GM04503 (cell line): ENCODE data around the gene TGM2.

Experiments
- DNase-seq: peaks from one replicate; pipeline ENCODE4 v3.0.0-alpha.2; 2012; ENCODE audit warnings: low read depth

Gene TGM2

GRCh38 chr20:38144974-38145728 lies 19.9 kb downstream of the TGM2 start:
- no peak for DNase-seq

- DNase-seq: no peak
Observed at GRCh38 chr20:38144598-38144973, 20.5 kb downstream of the TGM2 start.

- peak; percentile 52 for DNase-seq
Observed at GRCh38 chr20:38143646-38144554, 21.2 kb downstream of the TGM2 start.

- DNase-seq: no peak
Observed at GRCh38 chr20:38143238-38143645, 21.8 kb downstream of the TGM2 start.

GRCh38 chr20:38141889-38142494 lies 23.1 kb downstream of the TGM2 start:
- no peak for DNase-seq

- DNase-seq: no peak
Observed at GRCh38 chr20:38141204-38141888, 23.7 kb downstream of the TGM2 start.

GRCh38 chr20:38139977-38140753 lies 24.9 kb downstream of the TGM2 start:
- DNase-seq: no peak

GRCh38 chr20:38139156-38139912 lies 25.7 kb downstream of the TGM2 start:
- no peak for DNase-seq

GRCh38 chr20:38138086-38138778 lies 26.8 kb downstream of the TGM2 start:
- DNase-seq: no peak

- no peak for DNase-seq
Observed at GRCh38 chr20:38137441-38138037, 27.5 kb downstream of the TGM2 start.

- no peak for DNase-seq
Observed at GRCh38 chr20:38136421-38137245, 28.4 kb downstream of the TGM2 start.

- DNase-seq: no peak
Observed at GRCh38 chr20:38135651-38136420, 29.2 kb downstream of the TGM2 start.

- DNase-seq: no peak
Observed at GRCh38 chr20:38135271-38135650, 29.8 kb downstream of the TGM2 start.

- DNase-seq: no peak
Observed at GRCh38 chr20:38134427-38135270, 30.4 kb downstream of the TGM2 start.

- DNase-seq: no peak
Observed at GRCh38 chr20:38133680-38134426, 31.2 kb downstream of the TGM2 start.

- no peak for DNase-seq
Observed at GRCh38 chr20:38132910-38133501, 32.1 kb downstream of the TGM2 start.
